ENCODE data around the gene CX3CR1.

- TF ChIP-seq LEF1 (IDR thresholded peaks at IDR 0.05; ENCODE audit: borderline replicate concordance) (no peak), FOXM1 (IDR thresholded peaks at IDR 0.05; ENCODE audit: borderline replicate concordance) (no peak), ARNT (IDR thresholded peaks at IDR 0.05) (no peak), HDGF (IDR thresholded peaks at IDR 0.05; ENCODE audit: borderline replicate concordance) (no peak), SP1 (IDR thresholded peaks at IDR 0.05) (no peak), TARDBP (IDR thresholded peaks at IDR 0.05) (no peak), BHLHE40 (IDR thresholded peaks at IDR 0.05; ENCODE audit: borderline replicate concordance) (no peak), L3MBTL2 (conservative IDR thresholded peaks at IDR 0.05) (no peak), SUZ12 (IDR thresholded peaks at IDR 0.05) (no peak), ELF4 (IDR thresholded peaks at IDR 0.05) (no peak), CTBP1 (IDR thresholded peaks at IDR 0.05; ENCODE audit: borderline replicate concordance) (no peak), FOXA1 (IDR thresholded peaks at IDR 0.05) (no peak)
- TF ChIP-seq, protein P1, sequence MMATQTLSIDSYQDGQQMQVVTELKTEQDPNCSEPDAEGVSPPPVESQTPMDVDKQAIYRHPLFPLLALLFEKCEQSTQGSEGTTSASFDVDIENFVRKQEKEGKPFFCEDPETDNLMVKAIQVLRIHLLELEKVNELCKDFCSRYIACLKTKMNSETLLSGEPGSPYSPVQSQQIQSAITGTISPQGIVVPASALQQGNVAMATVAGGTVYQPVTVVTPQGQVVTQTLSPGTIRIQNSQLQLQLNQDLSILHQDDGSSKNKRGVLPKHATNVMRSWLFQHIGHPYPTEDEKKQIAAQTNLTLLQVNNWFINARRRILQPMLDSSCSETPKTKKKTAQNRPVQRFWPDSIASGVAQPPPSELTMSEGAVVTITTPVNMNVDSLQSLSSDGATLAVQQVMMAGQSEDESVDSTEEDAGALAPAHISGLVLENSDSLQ (IDR thresholded peaks at IDR 0.05): no peak
These were observed 3.8 kb downstream of the CX3CR1 start for GRCh38 chr3:39275963-39276593.
